ENCODE measurements around the gene KRTAP4-1.
"Not testable (repeated sequence)": the region's sequence is repeated elsewhere in the genome, so short reads cannot be mapped to it uniquely, and the experiment has no call there.

The KRTAP4-1 gene

GRCh38 chr17:41141361-41141760, 43.4 kb downstream of the KRTAP4-1 start:
- POLR2A ChIA-PET, result no interaction called here
- CTCF ChIA-PET, result interaction anchor here (1.0 kb wide), 2 partner anchors 12 to 13 kb away, joined by 3 to 4 read pairs; no protein-coding TSS in a partner anchor
- no peak for TF ChIP-seq CTCF (IDR thresholded peaks at IDR 0.05; ENCODE audit: control extremely low read depth, extremely low read depth, low read depth, missing control alignments)
- DNase-seq (ENCODE audit: extremely low spot score), result no peak

GRCh38 chr17:41140360-41141131, 44.2 kb downstream of the KRTAP4-1 start, which contains the start of gene KRTAP4-6:
KRTAP4-6 (minus strand) TSS chr17:41140544; CDS start chr17:41140487, 57 bp downstream.
- TF ChIP-seq CTCF (IDR thresholded peaks at IDR 0.05; ENCODE audit: control extremely low read depth, extremely low read depth, low read depth, missing control alignments), result no peak
- POLR2A ChIA-PET, result no interaction called here
- no peak for DNase-seq (ENCODE audit: extremely low spot score)
- CTCF ChIA-PET, result interaction anchor here (1.0 kb wide), 1 partner anchor 11 kb away, joined by 4 read pairs; no protein-coding TSS in a partner anchor

- POLR2A ChIA-PET; CTCF ChIA-PET; DNase-seq (ENCODE audit: extremely low spot score): not testable (repeated sequence)
These were observed 44.8 kb downstream of the KRTAP4-1 start for GRCh38 chr17:41139865-41140264.

Measured in GM10248 (cell line).